ENCODE results near the gene POU3F4.

Gene POU3F4

GRCh38 chrX:83501530-83501929, 6.6 kb upstream of the POU3F4 start:
- no peaks in the 10 kb centered on the region for H3K27me3 ChIP-seq (ENCODE audit: control insufficient read depth, low read length)
- H3K9me3 ChIP-seq (ENCODE audit: control insufficient read depth, insufficient read depth, low read length), result no peaks in the 10 kb centered on the region
- no peak overlapping the region for H3K4me3 ChIP-seq (ENCODE audit: low read length)

GRCh38 chrX:83504721-83505479, 3.2 kb upstream of the POU3F4 start:
- no peak overlapping the region for H3K27ac ChIP-seq (ENCODE audit: low read depth, low read length)
- H3F3A ChIP-seq (ENCODE audit: control insufficient read depth, insufficient read depth), result no peaks in the 10 kb centered on the region
- H3K4me1 ChIP-seq (ENCODE audit: control insufficient read depth, low read length), result no peaks in the 10 kb centered on the region
- H4K20me1 ChIP-seq (ENCODE audit: control insufficient read depth, insufficient read depth, low read depth, low read length), result no peaks in the 10 kb centered on the region
- H3K4me3 ChIP-seq (ENCODE audit: low read length), result no peak overlapping the region
- H3K9me2 ChIP-seq (replicated peaks; ENCODE audit: control insufficient read depth, low read length), result no peaks in the 10 kb centered on the region
- TF ChIP-seq CTCF (IDR thresholded peaks at IDR 0.05; ENCODE audit: low read depth, low read length, poor library complexity, severe bottlenecking) (no peak), EZH2phosphoT487 (IDR thresholded peaks at IDR 0.05; ENCODE audit: borderline replicate concordance, low read length) (no peak)
- H3K79me2 ChIP-seq (ENCODE audit: control insufficient read depth, low read length), result no peaks in the 10 kb centered on the region
- no peaks in the 10 kb centered on the region for H3K27me3 ChIP-seq (ENCODE audit: control insufficient read depth, low read length)
- no peaks in the 10 kb centered on the region for H3K36me3 ChIP-seq (ENCODE audit: control insufficient read depth, low read length)
- H3K9me3 ChIP-seq (ENCODE audit: control insufficient read depth, insufficient read depth, low read length), result no peaks in the 10 kb centered on the region
- no peak overlapping the region for H3K4me2 ChIP-seq (ENCODE audit: low read length)

More at GRCh38 chrX:83501530-83501929, 6.6 kb upstream of the POU3F4 start:
- Histone ChIP-seq H3K9me2 (replicated peaks; ENCODE audit: control insufficient read depth, low read length) (no peaks in the 10 kb centered on the region), H3F3A (ENCODE audit: control insufficient read depth, insufficient read depth) (no peaks in the 10 kb centered on the region), H3K79me2 (ENCODE audit: control insufficient read depth, low read length) (no peaks in the 10 kb centered on the region), H3K27ac (ENCODE audit: low read depth, low read length) (no peak overlapping the region), H3K4me1 (ENCODE audit: control insufficient read depth, low read length) (no peaks in the 10 kb centered on the region), H4K20me1 (ENCODE audit: control insufficient read depth, insufficient read depth, low read depth, low read length) (no peaks in the 10 kb centered on the region), H3K36me3 (ENCODE audit: control insufficient read depth, low read length) (no peaks in the 10 kb centered on the region), H3K4me2 (ENCODE audit: low read length) (no peak overlapping the region)
- TF ChIP-seq CTCF (IDR thresholded peaks at IDR 0.05; ENCODE audit: low read depth, low read length, poor library complexity, severe bottlenecking) (no peak), EZH2phosphoT487 (IDR thresholded peaks at IDR 0.05; ENCODE audit: borderline replicate concordance, low read length) (no peak)

- no peaks in the 10 kb centered on the region for H3K9me3 ChIP-seq (ENCODE audit: control insufficient read depth, insufficient read depth, low read length)
- no peaks in the 10 kb centered on the region for H3F3A ChIP-seq (ENCODE audit: control insufficient read depth, insufficient read depth)
- no peaks in the 10 kb centered on the region for H3K27me3 ChIP-seq (ENCODE audit: control insufficient read depth, low read length)
- H3K36me3 ChIP-seq (ENCODE audit: control insufficient read depth, low read length), result no peaks in the 10 kb centered on the region
- no peaks in the 10 kb centered on the region for H3K9me2 ChIP-seq (replicated peaks; ENCODE audit: control insufficient read depth, low read length)
- no peaks in the 10 kb centered on the region for H3K79me2 ChIP-seq (ENCODE audit: control insufficient read depth, low read length)
- no peaks in the 10 kb centered on the region for H3K4me1 ChIP-seq (ENCODE audit: control insufficient read depth, low read length)
- no peak overlapping the region for H3K27ac ChIP-seq (ENCODE audit: low read depth, low read length)
- no peak overlapping the region for H3K4me3 ChIP-seq (ENCODE audit: low read length)
- TF ChIP-seq EZH2phosphoT487 (IDR thresholded peaks at IDR 0.05; ENCODE audit: borderline replicate concordance, low read length), result no peak
- no peak for TF ChIP-seq CTCF (IDR thresholded peaks at IDR 0.05; ENCODE audit: low read depth, low read length, poor library complexity, severe bottlenecking)
- H4K20me1 ChIP-seq (ENCODE audit: control insufficient read depth, insufficient read depth, low read depth, low read length), result no peaks in the 10 kb centered on the region
- no peak overlapping the region for H3K4me2 ChIP-seq (ENCODE audit: low read length)
Measured at GRCh38 chrX:83508526-83509253, 600 bp downstream of the POU3F4 start.

Measured in DOHH2 (cell line).